Astrocyte of the cerebellum (primary cell): ENCODE results near the gene ZCCHC7.
A peak's percentile ranks its signal among the peaks of the same experiment; 100 is the strongest.

ENCODE experiments used
- DNase-seq: peaks from one replicate; pipeline ENCODE4 v3.0.0-alpha.2; 2011; ENCODE audit warnings: low read depth
- H3K4me3 ChIP-seq: 2 replicates; pipeline ENCODE4 v1.5.1; 2011; ENCODE audit warnings: mild to moderate bottlenecking, low read depth, low read length, moderate library complexity
- CTCF ChIP-seq: IDR thresholded peaks from 2 replicates; pipeline ENCODE4 v1.5.1; 2012; ENCODE audit warnings: low read length, low read depth, moderate library complexity, mild to moderate bottlenecking; ENCODE audit errors: missing control alignments
- in situ Hi-C: cut with HindIII; loops from 2 replicates; pipeline ENCODE4 v1.10.0; 2017; ENCODE audit warnings: low sequenced_read_pairs

ZCCHC7 gene

DNA sequence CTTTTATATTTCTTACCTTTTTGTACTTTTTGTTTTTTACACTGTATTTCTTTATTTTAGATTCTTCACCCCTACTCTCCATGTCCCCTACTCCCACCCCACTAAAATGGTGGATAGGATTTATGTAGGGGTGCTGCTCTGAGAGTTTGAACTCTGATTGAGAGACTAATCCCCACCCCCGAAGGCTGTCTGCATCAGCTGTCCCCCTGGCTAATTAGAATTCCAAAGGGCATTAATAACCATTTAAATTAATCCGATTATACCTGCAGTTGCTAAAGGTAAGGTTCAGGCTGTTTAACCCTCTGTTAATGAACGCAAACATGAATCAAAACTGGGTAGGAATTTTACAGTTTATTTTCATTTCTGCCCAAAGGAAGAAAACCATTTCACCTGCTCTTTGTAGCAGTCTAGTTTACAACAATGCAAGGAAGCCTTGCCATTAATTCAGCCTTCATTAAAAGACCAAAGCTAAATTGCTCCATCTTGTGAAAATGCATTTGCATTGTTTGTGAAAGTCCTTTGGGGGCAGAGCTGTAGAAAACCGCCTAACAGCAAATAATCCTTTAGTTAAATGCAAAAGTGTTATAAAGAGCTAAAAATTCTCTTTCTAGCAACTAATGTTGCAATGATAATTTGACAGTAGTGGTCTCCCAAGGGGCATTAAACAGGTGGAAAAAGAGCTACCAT lies 71.2 kb downstream of the ZCCHC7 start:
- DNase-seq = no peak
- in situ Hi-C loops = loop anchor here (5.0 kb wide), 1 partner anchor 41 kb away; no protein-coding TSS in a partner anchor
- TF ChIP-seq CTCF = no peak
- no peak overlapping the region for H3K4me3 ChIP-seq

DNA sequence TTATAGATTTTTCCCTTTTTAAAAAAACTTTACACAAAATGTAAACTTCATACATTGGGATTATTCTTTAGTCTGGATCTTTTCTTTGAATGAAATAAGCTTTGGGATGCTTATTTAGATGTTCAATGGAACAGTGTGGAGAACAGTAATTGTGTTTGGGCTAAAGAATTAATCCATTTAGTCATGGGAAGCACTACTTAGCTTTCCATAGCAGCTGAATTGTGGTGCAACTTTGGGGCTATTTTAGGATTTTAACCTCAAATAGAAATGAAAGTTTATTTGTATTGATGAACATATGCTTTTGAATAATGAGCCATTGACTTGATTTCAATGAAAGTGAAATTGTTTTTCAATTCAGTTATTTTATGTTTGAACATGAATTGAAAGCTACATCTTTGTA lies 72.4 kb downstream of the ZCCHC7 start:
- no peak for DNase-seq
- in situ Hi-C loops = loop anchor here (5.0 kb wide), 1 partner anchor 39 kb away; no protein-coding TSS in a partner anchor
- no peak overlapping the region for H3K4me3 ChIP-seq
- no peak for TF ChIP-seq CTCF

GRCh38 chr9:37197158-37198038 lies 77.0 kb downstream of the ZCCHC7 start:
- no peak for TF ChIP-seq CTCF
- no peak overlapping the region for H3K4me3 ChIP-seq

GRCh38 chr9:37198039-37198729 lies 77.8 kb downstream of the ZCCHC7 start:
- H3K4me3 ChIP-seq = no peak overlapping the region
- in situ Hi-C loops = no loop called here
- no peak for DNase-seq
- no peak for TF ChIP-seq CTCF

More at GRCh38 chr9:37197158-37198038, 77.0 kb downstream of the ZCCHC7 start:
- in situ Hi-C loops = no loop called here
- no peak for DNase-seq

DNA sequence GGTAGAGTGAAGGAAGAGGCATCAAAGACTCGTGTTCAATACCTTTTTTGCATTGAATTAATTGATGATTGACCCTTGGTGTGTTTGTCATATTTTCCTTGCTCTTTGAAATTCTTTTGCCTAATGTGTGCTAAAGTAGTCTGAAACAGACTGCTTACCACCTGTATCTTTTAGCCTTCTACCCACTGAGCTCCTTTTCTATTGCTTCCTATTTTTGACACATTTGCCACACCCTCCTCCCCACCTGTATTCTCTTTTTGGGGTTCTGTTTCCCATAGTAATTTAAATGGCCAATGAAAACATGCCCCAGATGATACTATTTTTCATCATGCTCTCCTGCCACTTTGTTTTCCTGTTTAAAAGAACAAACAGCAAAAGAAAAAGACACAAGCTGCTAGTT lies 78.5 kb downstream of the ZCCHC7 start:
- DNase-seq = no peak
- no peak for TF ChIP-seq CTCF
- in situ Hi-C loops = no loop called here
- H3K4me3 ChIP-seq = no peak overlapping the region

DNA sequence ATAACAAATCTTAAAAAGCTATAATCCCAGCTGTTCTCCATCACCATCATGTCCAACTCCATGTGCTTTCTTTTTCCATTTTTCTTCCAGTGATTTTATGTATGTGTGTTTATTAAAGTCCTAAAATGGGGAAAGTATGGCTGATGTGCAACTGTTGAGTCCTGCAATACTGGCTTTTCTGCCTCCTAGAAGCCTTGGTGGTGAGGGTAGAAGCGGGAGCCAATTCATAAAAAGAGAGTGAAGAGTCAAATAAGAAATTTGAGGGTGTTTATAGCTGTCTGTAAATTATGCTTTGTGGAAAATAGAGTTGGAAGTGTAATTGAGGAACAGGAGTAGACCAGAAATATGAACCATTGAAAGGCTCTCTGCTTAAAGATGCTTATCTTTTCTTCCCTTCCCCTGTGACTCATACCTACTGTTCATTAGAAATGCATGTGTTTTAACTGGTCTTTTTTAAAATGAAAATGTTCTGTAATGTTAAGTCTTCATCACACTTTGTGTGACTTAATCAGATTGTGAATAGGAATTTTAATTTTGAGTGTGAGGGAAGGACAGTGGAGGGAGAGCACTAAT lies 80.1 kb downstream of the ZCCHC7 start:
- DNase-seq = peak; percentile 15
- no peak overlapping the region for H3K4me3 ChIP-seq
- no peak for TF ChIP-seq CTCF
- in situ Hi-C loops = no loop called here
